GM19324 (cell line): ENCODE results near the gene DCP1A.

Experiments
- ATAC-seq: cut with Tn5 transposase; IDR thresholded peaks from one replicate; pipeline ENCODE4 v1.9.1; 2021; ENCODE audit warnings: mild to moderate bottlenecking, moderate library complexity; ENCODE audit not compliant: unreplicated experiment, low FRiP score

Gene DCP1A

DNA sequence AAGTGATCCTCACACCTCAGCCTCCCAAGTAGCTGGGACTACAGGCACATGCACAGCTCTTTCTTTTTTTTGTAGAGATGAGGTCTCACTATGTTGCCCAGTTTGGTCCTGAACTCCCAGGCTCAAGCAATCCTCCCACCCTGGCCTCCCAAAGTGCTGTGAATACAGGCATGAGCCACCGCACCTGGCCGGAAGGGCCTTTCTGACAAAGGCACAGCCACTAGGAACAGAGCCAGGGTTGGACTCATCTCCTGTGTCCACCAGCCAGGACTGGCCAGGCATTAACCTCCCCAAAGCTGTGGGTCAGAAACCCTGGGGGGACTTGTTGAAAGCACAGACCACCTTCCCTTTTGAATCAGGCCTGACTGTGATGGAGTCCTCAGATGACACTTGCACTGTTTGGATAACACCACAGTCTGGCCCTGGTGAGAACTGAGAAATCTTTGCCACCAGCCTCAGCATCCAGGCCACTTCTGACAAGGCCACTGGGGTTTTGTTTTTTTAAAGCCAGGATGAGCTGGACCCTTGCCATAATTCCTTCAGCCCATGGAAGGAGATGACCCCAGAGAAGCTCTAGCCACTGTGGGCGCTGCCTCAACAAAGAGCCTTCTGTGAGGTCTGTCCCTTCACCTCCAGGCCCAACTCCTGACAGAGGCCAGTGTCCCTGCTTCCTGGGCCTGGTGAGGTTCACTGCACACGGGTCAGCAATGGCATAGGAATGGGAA, 96.3 kb downstream of the DCP1A start:
- ATAC-seq = no peak

DNA sequence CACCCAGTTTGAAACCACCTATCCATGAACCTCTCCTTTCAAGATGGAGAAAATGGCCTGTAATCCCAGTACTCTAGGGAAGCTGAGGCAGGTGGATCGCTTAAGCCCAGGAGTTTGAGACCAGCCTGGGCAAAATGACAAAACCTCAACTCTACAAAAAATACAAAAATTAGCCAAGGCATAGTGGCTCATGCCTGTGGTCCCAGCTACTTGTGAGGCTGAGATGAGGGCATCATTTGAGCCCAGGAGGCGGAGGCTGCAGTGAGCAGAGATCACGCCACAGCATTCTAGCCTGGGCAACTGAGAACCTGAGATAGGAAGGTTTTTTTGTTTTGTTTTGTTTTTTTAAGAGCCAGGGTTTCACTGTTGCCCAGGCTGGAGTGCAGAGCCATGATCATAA, 96.9 kb downstream of the DCP1A start:
- ATAC-seq = no peak

DNA sequence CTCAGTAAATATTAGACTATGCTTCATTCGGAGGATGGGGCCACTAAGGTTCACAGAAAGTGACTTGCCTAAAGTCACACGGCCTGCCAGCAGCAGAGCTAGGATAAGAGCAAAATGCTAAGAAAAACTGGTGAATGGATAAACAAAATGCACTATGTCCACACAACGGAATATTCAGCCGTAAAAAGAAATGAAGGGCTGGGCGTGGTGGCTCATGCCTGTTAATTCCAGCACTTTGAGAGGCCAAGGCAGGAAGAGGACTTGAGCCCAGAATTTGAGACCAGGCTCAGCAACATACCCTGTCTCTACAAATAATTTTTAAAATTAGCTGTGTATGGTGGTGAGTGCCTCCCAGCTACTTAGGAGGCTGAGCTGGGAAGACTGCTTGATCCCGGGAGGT, 99.2 kb downstream of the DCP1A start:
- ATAC-seq = no peak

DNA sequence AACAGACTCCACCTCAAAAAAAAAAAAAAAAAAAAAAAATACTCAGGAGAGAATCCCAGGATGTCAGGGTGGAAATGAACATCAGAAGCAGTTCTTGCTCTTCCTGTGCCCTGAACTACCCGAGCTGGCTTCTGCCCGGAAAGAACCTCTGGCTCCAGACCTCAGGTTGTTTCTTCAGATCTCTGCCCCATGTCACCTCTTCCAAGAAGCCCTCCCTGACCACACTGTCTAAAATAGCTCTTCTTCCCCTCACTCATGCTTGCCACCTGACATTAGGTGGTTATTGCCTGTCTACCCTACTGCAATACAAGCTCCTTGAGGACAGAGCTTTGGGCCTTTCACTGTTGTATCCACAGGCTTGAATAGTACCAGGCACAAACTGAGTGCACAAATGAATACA, 99.7 kb downstream of the DCP1A start:
- ATAC-seq = no peak

DNA sequence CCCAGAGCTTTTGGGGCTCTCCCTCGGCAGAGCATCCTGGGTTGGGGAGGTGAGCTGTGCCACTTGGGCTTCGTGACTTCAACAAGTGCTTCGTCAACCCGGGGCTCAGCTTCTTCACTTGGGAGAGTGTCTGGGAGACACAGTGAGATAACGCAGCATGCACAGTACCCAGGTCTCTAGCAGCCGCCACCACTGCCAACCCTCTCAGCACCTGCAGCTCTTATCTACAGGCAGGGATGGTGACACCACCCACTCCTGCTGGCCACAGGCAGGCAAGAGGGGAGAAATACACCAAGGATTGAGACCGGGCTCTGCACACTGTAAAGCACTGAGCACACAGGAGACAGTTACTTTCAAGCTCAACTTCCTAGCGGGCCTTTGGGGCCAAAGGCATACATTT, 103.1 kb downstream of the DCP1A start:
- no peak for ATAC-seq

DNA sequence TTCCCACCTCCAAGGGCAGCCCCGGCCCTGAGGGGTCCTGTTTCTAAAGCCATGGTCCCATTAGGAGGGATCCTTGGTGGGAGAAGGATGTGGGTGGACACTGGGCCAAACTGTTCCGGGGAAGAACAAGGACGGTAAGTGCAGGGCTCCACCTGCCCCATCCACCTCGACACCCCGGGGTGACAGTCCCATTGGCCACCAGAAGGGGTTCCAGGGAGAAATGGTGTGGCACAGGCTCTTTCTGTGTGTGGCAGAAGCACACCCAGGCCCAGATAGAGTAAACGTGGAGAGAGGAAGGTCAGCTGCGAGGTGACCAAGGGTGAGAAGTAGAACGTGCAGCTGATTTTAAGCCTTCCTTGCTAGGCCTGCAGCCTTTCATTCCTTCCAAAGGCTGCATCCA, 103.6 kb downstream of the DCP1A start:
- no peak for ATAC-seq

DNA sequence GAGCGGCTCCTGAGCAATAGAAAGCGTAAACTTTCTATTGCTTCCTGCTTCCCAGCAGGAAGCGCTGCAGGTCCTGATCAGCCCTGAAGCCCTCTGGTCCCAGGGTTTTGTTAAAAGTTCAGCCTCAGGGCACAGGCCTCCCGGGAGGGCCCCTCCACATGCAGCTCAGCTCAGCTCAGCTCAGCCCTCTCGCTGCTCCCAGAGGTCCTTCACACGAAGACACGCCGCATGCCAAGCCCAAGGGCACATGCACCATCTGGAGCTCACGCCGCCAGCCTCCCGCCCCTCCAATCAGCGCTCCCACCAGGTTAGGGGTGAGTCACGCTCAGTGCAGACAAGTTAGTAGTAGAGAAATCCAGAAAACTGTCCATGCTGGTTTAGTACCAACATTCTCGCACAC, 104.2 kb downstream of the DCP1A start:
- ATAC-seq = no peak

DNA sequence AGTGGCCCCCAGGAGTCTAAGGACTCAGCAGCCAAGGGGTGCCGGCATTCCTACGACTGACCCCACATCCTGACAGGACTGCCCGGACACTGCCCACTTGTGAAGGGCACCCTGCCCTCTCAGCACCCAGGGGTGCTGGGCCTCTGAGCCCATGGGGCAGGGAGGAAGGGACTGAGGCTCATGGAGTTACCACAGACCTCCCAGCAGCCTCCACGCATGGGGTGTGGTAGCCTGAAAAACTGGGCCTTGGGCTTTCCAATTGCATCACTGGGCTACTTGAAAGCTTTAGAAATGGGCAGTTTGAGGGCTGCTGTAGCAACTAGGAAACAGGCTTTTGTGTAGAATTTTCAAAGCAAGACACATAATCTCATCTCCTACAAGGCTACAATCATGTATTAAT, 104.7 kb downstream of the DCP1A start:
- ATAC-seq = no peak

DNA sequence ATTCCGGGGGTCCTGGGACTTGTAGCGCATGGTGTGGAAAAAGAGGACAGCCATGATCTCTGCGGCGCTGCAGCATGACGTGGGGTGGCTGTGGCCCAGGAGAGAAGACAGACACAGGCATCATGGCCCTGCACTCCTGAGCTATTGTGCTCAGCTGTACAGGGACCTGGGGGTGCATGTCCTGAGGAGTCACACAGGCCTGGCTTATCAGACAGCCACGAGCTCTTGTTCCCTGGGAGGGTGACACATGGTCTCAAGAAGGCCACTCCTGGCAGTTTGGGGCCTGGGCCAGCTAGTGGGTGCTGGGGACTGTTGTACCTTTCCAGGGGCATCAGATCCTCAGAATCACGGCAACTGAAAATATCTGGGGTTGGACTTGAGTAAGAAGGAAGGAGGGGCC, 105.2 kb downstream of the DCP1A start:
- ATAC-seq = no peak

DNA sequence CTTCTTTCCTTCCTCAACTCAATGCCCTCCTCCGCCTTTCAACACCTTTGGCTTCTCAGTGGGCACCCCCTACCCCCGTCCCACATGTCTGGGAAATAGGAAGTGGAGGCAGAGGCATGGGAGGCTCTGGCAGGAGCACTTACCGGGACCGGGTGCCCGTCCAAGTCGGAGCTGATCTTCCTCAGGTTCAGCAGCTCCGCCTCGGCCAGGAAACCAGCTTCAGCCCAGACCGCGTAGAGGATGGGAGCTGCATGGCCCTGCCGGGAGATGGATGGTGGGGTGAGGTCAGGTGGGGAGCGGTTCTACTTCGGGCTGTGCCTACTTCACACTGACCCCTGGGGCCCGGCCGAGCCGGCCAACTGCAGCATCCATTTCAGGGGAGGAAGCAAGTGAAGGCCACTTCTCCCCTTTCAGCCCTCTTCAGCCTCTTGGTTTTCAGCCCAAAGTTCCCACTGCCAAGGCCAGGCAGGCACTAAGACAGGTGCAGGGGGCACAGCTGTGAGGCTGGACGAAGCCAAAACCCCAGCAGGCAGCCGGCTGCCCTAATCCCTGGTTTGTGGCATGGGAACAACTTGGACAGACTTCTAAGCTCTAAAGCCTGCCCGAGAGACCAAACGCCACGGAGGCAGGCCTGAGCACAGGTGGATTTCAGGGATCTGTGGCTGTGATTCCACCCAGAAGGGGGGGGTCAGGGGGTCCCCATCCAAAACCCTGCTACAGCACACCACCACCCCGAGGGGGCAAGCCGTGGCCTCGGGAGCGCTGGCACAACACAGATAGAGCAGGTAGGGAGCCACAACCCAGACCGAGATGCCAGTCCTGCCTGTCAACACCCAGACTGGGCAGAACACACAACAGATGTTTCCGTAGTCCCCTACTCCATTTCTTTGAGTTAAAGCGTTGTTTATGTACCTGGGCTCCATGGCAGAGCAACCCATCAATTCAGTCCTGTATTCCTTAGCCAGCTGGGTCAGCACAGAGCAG, 106.1 kb downstream of the DCP1A start:
- ATAC-seq = no peak

DNA sequence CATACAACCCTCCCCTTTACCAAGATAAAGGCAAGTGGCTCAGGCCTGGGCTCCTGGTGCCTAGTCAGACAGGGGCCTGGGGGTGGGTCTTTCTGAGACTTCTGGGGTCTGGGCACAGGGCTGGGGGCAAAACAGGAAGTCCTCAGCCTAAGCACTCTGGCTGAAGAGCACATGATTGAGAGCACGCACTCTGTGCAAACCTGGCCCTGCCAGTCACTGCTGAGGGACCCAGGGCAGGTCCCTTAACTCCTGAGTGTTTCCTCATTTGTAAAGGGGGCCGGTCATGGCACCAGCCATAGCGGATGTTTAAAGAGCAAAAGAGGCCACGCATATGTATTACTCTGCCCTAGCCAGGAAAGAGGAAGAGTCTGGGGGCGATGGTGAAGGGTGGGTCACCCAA, 107.5 kb downstream of the DCP1A start:
- ATAC-seq = no peak

DNA sequence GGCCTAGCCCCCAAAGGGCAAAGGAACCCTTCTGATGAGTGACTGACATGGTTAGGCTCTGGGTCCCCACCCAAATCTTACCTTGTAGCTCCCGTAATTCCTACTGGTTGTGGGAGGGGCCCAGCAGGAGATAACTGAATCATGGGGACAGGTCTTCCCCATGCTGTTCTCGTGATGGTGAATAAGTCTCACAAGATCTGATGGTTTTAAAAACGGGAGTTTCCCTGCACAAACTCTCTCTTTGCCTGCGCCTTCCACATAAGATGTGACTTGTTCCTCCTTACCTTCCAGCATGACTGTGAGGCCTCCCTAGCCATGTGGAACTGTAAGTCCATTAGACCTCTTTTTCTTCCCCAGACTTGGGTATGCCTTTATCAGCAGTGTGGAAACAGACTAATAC, 108.5 kb downstream of the DCP1A start:
- ATAC-seq = no peak

DNA sequence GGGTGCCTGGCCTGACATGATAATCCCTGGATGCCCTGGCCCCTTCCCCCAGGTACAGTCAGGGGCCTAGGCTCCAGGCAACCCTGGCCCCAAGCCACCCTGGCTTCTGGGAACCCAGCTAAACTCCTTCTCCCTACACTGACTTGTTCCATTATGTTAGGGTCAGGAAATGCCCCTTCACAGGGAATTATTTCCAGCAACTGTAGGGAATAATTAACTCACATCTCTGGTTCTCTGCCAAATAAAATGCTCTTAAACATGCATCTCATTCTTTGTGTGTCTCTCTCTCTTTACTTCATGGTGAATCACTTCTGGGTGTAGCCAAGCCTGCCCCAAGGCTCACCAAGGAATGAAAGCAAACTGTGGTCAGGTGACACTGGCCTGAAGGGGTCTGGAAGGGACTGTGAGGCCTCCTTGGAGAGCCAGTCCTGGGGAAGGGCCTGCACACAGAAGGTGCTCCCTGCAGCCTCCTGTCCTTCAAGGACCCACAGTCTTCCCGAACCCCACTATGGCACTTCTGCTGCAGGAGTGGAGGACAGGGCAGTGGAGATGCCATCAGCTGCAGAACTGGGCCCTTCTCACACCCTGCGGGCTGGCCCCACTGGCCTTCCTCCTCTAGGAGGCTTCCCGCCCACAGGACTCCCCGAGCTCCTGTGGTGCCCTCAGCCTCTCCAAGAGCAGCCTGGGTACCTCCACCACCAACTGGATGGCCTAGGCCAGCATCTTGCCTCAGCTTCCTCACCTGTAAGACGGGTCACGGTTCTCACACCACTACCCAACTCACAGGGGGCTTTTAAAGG, 109.1 kb downstream of the DCP1A start:
- no peak for ATAC-seq

DNA sequence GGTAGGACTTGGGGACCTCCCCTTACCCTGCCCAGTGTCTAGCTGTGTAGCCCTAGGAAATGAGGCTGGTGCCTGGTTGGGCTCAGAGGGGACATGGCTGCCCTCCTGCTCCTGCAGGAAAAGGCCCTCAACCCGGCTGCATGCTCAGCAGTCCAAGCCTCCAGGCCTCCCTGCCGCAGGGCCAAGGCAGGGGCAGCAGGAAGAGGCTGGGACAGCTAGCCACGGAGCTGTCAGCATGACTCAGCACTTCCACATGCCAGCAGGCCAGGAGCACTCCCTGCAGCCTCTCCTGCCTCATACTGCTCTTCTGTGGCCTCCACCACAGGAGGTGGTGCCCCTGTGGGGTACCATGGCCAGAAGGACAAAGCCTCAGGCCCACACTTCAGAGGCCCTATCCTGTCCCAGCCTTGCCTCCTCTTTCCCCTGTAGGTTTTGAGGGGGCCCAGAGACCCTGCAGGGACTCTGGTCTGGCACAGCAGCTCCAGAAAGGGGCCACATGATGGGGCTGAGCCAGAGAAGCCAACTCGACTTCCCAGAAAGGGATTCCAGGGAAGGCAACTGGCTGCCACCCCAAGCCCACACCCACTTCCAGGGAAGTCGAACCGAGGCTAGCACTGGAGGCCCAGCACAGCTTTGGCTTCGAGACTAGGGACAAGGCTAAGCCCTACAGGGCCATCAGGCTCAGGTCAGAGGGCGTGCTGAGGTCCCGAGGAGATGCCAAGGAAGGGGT, 111.1 kb downstream of the DCP1A start:
- ATAC-seq = no peak

DNA sequence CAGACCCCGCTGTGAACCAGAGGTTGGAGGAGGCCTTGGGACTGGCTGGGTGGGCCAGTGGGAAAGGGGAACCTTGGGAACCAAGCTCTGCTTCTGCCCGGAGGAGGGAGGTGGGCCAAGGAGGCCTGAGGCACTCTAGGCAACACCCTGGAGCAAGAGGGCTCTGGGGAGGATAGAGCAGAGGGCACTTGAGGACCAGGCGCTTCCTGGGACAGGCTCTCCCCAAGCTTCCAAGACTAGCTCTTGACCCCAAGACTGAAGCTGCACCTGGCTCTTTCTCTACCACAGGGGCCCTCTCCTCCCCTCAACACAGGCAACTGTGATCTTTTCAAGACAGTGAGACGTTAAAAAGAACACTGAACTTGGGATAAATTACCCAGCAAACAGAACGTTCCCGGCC, 111.8 kb downstream of the DCP1A start:
- ATAC-seq = no peak

DNA sequence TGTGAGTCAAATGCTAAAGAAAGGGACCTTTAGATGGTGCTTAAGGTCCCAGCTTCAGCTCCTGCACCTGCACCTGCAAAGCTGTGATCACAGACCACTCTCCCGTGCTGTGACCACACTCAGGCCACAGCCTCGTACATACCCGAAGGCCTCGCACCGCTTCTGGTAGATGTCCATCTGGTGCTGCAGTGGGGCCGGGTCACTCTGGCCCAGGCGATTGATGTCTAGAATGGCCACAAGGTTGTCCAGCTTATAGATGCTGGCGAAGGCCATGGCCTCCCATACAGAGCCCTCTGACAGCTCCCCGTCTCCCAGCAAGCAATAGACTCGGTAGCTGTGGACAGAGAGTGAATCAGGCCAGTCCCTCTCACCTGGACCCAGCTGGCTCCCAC, 112.5 kb downstream of the DCP1A start:
- ATAC-seq = no peak

DNA sequence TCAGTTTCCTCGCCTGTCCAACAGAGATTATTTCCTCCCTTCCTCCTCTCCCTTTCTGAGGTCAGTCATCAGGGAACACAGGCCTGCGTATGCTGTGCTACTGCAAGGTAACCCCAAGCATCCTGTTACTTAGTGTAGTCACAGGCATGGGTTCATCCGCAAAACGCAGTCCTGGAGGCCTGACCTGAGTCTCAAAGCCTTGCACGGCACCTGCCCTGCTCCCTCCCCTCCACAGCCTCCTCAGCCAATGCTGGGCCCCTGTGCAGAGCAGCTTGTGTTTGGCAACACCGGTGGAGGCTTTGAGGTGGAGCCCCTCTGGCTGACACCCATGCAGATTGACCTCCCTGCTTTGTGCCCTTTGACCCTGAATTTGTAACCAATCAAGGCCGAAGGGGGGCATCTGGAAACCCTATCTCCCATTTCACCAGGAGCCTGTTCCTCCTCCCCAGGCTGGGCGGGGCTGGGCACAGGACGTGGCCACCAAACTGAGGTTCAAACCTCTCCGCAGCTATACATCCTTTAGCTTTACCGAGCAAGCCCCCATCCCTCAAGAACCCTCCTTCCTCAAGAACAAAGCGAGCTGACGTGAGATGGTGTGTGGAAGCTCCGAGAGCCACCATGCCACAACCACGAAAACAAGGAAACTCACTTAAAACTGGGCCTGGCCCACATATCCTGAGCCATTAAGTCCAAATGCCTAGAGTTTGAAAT, 113.1 kb downstream of the DCP1A start:
- no peak for ATAC-seq
